OCI-LY1 (cell line): ENCODE data around the gene DNAJC5G.
"Not testable (repeated sequence)": the region's sequence is repeated elsewhere in the genome, so short reads cannot be mapped to it uniquely, and the experiment has no call there.

Experiments used
- H2AFZ ChIP-seq: fragments of 200-600 bp; sonication (generic), shearing (Covaris generic); 2 replicates; pipeline ENCODE4 v1.6.0; 2014; ENCODE audit warnings: antibody characterized with exemption, mild to moderate bottlenecking, low read length
- H3F3A ChIP-seq: fragments of 200-600 bp; sonication (generic), shearing (Covaris generic); 2 replicates; pipeline ENCODE4 v1.6.0; 2014; ENCODE audit warnings: mild to moderate bottlenecking, antibody characterized with exemption, low read length, moderate library complexity; ENCODE audit not compliant: insufficient read depth
- H3K27ac ChIP-seq: fragments of 200-600 bp; sonication (generic); 2 replicates; pipeline ENCODE4 v1.5.1; 2014; ENCODE audit warnings: low read length, mixed run types, mild to moderate bottlenecking, low read depth; ENCODE audit not compliant: poor library complexity, severe bottlenecking
- H3K27me3 ChIP-seq: fragments of 200-600 bp; sonication (generic); 2 replicates; pipeline ENCODE4 v1.6.0; 2014; ENCODE audit warnings: antibody characterized with exemption, mild to moderate bottlenecking, low read length, moderate library complexity; ENCODE audit not compliant: insufficient read depth
- H3K36me3 ChIP-seq: fragments of 200-600 bp; sonication (generic); 2 replicates; pipeline ENCODE4 v1.6.1; 2014; ENCODE audit warnings: mild to moderate bottlenecking, antibody characterized with exemption, low read length, moderate library complexity, mixed read lengths; ENCODE audit not compliant: insufficient read depth
- H3K4me1 ChIP-seq: fragments of 200-600 bp; sonication (generic); 2 replicates; pipeline ENCODE4 v1.5.1; 2014; ENCODE audit warnings: mild to moderate bottlenecking, low read length, moderate library complexity; ENCODE audit not compliant: insufficient read depth, severe bottlenecking
- H3K4me2 ChIP-seq: fragments of 200-600 bp; sonication (generic), shearing (Covaris generic); 2 replicates; pipeline ENCODE4 v1.6.1; 2014; ENCODE audit warnings: low read length
- H3K4me3 ChIP-seq: fragments of 200-600 bp; sonication (generic); 2 replicates; pipeline ENCODE4 v1.5.1; 2014; ENCODE audit warnings: low read length, low read depth, mild to moderate bottlenecking, mixed read lengths; ENCODE audit not compliant: poor library complexity, severe bottlenecking
- H3K79me2 ChIP-seq: fragments of 200-600 bp; shearing (Covaris generic); 2 replicates; pipeline ENCODE4 v1.6.1; 2016; ENCODE audit warnings: mixed run types, low read length, mixed read lengths; ENCODE audit not compliant: insufficient read depth
- H3K9ac ChIP-seq: fragments of 200-600 bp; sonication (generic), shearing (Covaris generic); 2 replicates; pipeline ENCODE4 v1.6.1; 2014; ENCODE audit warnings: mild to moderate bottlenecking, low read length, mixed read lengths
- H3K9me2 ChIP-seq: fragments of 200-600 bp; sonication (generic), shearing (Covaris generic); 2 replicates; pipeline ENCODE4 v1.6.1; 2014; ENCODE audit warnings: low read depth, mild to moderate bottlenecking, low read length, mixed read lengths
- H3K9me3 ChIP-seq: fragments of 200-600 bp; shearing (Covaris generic); 2 replicates; pipeline ENCODE4 v1.6.1; 2014; ENCODE audit warnings: low read length, mixed read lengths
- H4K20me1 ChIP-seq: fragments of 200-600 bp; sonication (generic), shearing (Covaris generic); 2 replicates; pipeline ENCODE4 v1.6.0; 2016; ENCODE audit warnings: mild to moderate bottlenecking, low read length; ENCODE audit not compliant: insufficient read depth
- CTCF ChIP-seq: fragments of 200-600 bp; sonication (generic), shearing (Covaris generic); IDR thresholded peaks from 2 replicates; pipeline ENCODE4 v1.5.1; 2017; ENCODE audit warnings: mild to moderate bottlenecking, antibody characterized with exemption, low read length, moderate library complexity, mixed read lengths
- EZH2 ChIP-seq: fragments of 200-600 bp; sonication (generic), shearing (Covaris generic); IDR thresholded peaks from 2 replicates; pipeline ENCODE4 v1.8.0; 2017; ENCODE audit warnings: borderline replicate concordance, mixed run types, mild to moderate bottlenecking, antibody characterized with exemption, low read length, moderate library complexity, mixed read lengths

Gene DNAJC5G

DNA sequence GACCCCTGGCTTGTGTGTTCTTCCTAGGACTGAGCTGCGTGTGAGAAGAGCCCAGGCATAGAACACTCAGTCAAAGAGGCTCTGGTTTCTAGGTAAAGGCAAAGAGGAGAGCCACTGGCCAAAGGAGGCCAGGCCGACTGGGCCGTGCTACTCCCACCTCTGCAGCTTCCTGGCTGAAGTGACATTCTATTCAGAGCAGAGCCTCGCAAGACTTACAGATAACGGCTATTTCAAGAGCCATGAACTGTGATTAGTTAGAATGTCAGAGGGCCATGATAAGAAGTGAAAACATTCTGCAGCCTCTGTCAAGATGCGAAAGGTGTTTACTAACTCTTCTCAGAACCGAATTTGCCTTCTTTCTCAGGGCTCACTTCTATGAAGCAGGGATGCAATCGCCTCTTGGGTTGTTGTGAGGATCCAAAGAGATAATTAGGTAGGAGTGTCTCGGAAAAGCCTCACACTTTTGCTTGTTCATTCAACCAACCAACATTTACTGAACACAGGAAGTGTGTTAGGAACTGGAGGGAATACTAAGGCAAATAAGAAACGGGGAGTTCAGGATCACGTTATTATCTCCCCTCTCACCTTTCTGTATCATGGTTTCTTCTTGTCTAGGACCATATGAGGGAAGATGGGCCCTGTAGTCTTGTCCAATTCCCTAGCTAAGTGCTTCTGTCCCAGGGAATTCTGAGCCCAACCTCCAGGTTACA, 3.4 kb upstream of the DNAJC5G start:
- Histone ChIP-seq H3K4me3 (no peak overlapping the region), H3F3A (no peaks in the 10 kb centered on the region), H2AFZ (no peak overlapping the region), H3K4me2 (no peak overlapping the region), H3K9me3 (no peaks in the 10 kb centered on the region), H3K79me2 (no peaks in the 10 kb centered on the region), H3K36me3 (no peaks in the 10 kb centered on the region), H3K27me3 (no peaks in the 10 kb centered on the region), H3K4me1 (no peaks in the 10 kb centered on the region), H4K20me1 (no peaks in the 10 kb centered on the region), H3K9ac (no peak overlapping the region), H3K9me2 (no peaks in the 10 kb centered on the region), H3K27ac (no peak overlapping the region)
- TF ChIP-seq EZH2 (no peak), CTCF (no peak)

GRCh38 chr2:27272537-27273522, 2.4 kb upstream of the DNAJC5G start:
- H3F3A ChIP-seq, H3K27me3 ChIP-seq, H4K20me1 ChIP-seq, H3K4me3 ChIP-seq, H3K9me3 ChIP-seq, H3K4me2 ChIP-seq, H3K9me2 ChIP-seq, H3K4me1 ChIP-seq, H3K9ac ChIP-seq, H3K27ac ChIP-seq, H2AFZ ChIP-seq, H3K79me2 ChIP-seq, H3K36me3 ChIP-seq: not testable (repeated sequence)

- Histone ChIP-seq H4K20me1 (no peaks in the 10 kb centered on the region), H3K27ac (no peak overlapping the region), H3K36me3 (no peaks in the 10 kb centered on the region), H3K9ac (no peak overlapping the region), H2AFZ (no peak overlapping the region), H3K4me2 (no peak overlapping the region), H3K9me2 (no peaks in the 10 kb centered on the region), H3K9me3 (no peaks in the 10 kb centered on the region), H3K4me3 (no peak overlapping the region), H3K27me3 (no peaks in the 10 kb centered on the region; the same call in 1 of the 2 replicates), H3F3A (no peaks in the 10 kb centered on the region), H3K79me2 (no peaks in the 10 kb centered on the region), H3K4me1 (no peaks in the 10 kb centered on the region)
- TF ChIP-seq CTCF = no peak
- TF ChIP-seq EZH2 = no peak
Measured at GRCh38 chr2:27278010-27278409, 2.8 kb downstream of the DNAJC5G start.
